Keratinocyte (primary cell): ENCODE data around the gene DCP1A. TPM values are rescaled to one million over a fixed set of nuclear protein-coding genes. Genes with fewer than 3 reads are reported as not detected.
"Not testable (repeated sequence)": the region's sequence is repeated elsewhere in the genome, so short reads cannot be mapped to it uniquely, and the experiment has no call there.

Experiments
- DNase-seq: peaks from one replicate; pipeline ENCODE4 v3.0.0-alpha.2; 2011; ENCODE audit warnings: low read depth, missing footprints, low spot score
- FAIRE-seq: peaks from 2 replicates; lab custom pipeline; 2011; peaks lifted over from hg19 to GRCh38; lab: Jason Lieb, UNC
- H2AFZ ChIP-seq: 2 replicates; pipeline ENCODE4 v1.6.0; 2012; ENCODE audit warnings: low read length, control low read depth, inconsistent platforms; ENCODE audit not compliant: control insufficient read depth
- H3K27ac ChIP-seq: 2 replicates; pipeline ENCODE4 v1.5.1; 2011; ENCODE audit warnings: low read length; ENCODE audit not compliant: control insufficient read depth, insufficient read depth
- H3K27me3 ChIP-seq: 3 replicates; pipeline ENCODE4 v1.6.0; 2011; ENCODE audit warnings: low read length; ENCODE audit not compliant: control insufficient read depth, insufficient read depth; ENCODE audit errors: extremely low read depth
- H3K36me3 ChIP-seq, 2 experiments: 2 replicates in 1 of 2; 3 replicates in 1 of 2; pipeline ENCODE4 v1.5.1; 2011; ENCODE audit warnings: low read length in 2 of 2, mild to moderate bottlenecking in 1 of 2; ENCODE audit not compliant: control insufficient read depth in 2 of 2, insufficient read depth in 2 of 2; ENCODE audit errors: extremely low read depth in 1 of 2
- H3K4me1 ChIP-seq: 3 replicates; pipeline ENCODE4 v1.5.1; 2011; ENCODE audit warnings: low read length; ENCODE audit not compliant: control insufficient read depth, insufficient read depth; ENCODE audit errors: extremely low read depth
- H3K4me2 ChIP-seq: 3 replicates; pipeline ENCODE4 v1.6.0; 2011; ENCODE audit warnings: low read depth, low read length; ENCODE audit not compliant: control insufficient read depth, insufficient read depth; ENCODE audit errors: extremely low read depth
- H3K4me3 ChIP-seq, 3 experiments: fragments of 200-600 bp in 1 of 3; sonication (generic) in 1 of 3; 2 replicates in 2 of 3; 3 replicates in 1 of 3; pipeline ENCODE4 v1.5.1; 2011 to 2016; ENCODE audit warnings: low read length in 3 of 3, mild to moderate bottlenecking in 3 of 3, control low read depth in 2 of 3, inconsistent platforms in 1 of 3, low read depth in 1 of 3, mixed read lengths in 1 of 3, mixed run types in 1 of 3, moderate library complexity in 1 of 3; ENCODE audit not compliant: control insufficient read depth in 2 of 3, insufficient read depth in 2 of 3; ENCODE audit errors: extremely low read depth in 1 of 3
- H3K79me2 ChIP-seq: 2 replicates; pipeline ENCODE4 v1.6.0; 2012; ENCODE audit warnings: low read length; ENCODE audit not compliant: control insufficient read depth, insufficient read depth
- H3K9ac ChIP-seq: 3 replicates; pipeline ENCODE4 v1.6.0; 2011; ENCODE audit warnings: low read length; ENCODE audit not compliant: control insufficient read depth, insufficient read depth; ENCODE audit errors: extremely low read depth
- H3K9me1 ChIP-seq: 3 replicates; pipeline ENCODE4 v1.6.0; 2011; ENCODE audit warnings: low read length; ENCODE audit not compliant: control insufficient read depth, insufficient read depth; ENCODE audit errors: extremely low read depth
- H3K9me3 ChIP-seq: 2 replicates; pipeline ENCODE4 v1.5.1; 2012; ENCODE audit warnings: low read depth, low read length; ENCODE audit not compliant: control insufficient read depth
- H4K20me1 ChIP-seq: 3 replicates; pipeline ENCODE4 v1.6.0; 2011; ENCODE audit warnings: low read length; ENCODE audit not compliant: control insufficient read depth, insufficient read depth; ENCODE audit errors: extremely low read depth
- CTCF ChIP-seq, 3 experiments: IDR thresholded peaks in 1 of 3; conservative IDR thresholded peaks in 1 of 3; optimal IDR thresholded peaks in 1 of 3; 2 replicates in 2 of 3; 3 replicates in 1 of 3; pipeline versions ENCODE3 to v1.5.1; 2011; ENCODE audit warnings: low read length in 3 of 3, mild to moderate bottlenecking in 3 of 3, moderate library complexity in 2 of 3, control low read depth in 1 of 3, inconsistent platforms in 1 of 3; ENCODE audit not compliant: insufficient read depth in 2 of 3; ENCODE audit errors: extremely low read depth in 1 of 3
- EZH2 ChIP-seq: IDR thresholded peaks from one replicate; pipeline ENCODE4 v1.6.1; 2012; ENCODE audit warnings: inconsistent platforms, mild to moderate bottlenecking, low read length, moderate library complexity
- dilution Hi-C: fragments of 300-500 bp; cut with MboI; formaldehyde crosslinking; loops from one replicate; pipeline ENCODE4 v1.7.0; 2020; ENCODE audit warnings: low sequenced_read_pairs; ENCODE audit not compliant: extremely low pct_ligation_motif_present
- polyA plus RNA-seq, 5 experiments: library from polyadenylated mRNA; depleted of rRNA in 3 of 5; stranded (reverse) in 3 of 5; stranded (forward) in 1 of 5; unstranded in 1 of 5; fragments of >200 nt; gene quantifications; 1 replicate in 1 of 5; 2 replicates in 3 of 5; 3 replicates in 1 of 5; pipeline versions ENCODE4 v1.2.1 to v1.2.3, GENCODE V29; 2011 to 2012; ENCODE audit warnings: missing spikeins in 2 of 5, low read depth in 1 of 5, low replicate concordance in 1 of 5

The DCP1A gene
- polyA plus RNA-seq, 1 donor (not counting 4 experiments of a cell fraction or from before 2014, with no cell fraction given), result 15.0 TPM

DNA sequence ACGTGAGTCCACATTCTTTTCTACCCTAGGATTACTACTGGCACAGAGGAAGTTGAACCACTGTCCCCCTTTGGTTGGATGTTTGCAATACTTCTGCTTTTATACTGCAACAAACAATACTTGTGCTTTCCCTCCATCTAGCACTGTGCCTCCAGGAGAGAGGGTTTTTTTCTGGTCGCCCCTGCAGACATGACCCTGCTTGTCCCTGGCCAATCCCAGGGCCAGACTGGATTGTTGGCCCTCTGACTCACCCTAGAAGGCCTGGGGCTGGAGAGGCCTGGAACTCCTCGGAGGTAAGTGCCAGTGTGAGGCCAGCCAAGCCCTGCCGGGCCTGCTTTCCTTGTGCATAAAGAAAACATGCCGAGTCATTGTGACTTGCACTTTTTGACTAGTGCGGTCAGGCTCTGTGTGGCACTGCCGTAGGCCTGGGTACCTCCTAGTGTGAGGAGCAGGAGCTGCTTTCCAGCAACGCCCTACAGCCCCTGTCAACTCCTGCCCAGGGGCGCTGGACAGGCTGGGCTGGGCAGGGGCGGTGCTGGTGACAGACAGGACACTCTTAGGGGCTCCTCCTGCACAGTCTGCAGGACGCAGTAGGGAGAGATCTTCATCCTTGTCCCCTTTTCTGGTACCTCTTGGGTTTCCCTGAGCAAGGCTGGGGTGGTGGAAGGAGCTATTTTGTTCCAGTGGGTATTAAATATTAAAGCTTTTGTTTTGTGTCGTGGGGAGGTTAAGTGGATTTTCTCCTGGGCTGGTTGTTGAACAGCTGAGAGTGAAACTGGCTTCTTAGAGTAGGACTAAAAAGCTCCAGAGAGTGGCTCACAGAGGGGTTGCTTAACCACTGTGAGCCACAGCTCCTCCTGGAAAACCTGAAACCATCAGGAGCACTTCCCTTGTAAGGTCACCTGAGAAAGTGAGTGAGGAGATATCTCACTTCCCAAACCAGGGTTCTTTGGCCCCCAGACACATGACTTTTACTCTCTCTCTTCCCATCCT lies 77.2 kb downstream of the DCP1A start:
- Histone ChIP-seq H4K20me1 (no peaks in the 10 kb centered on the region), H3K9me3 (no peaks in the 10 kb centered on the region), H3K27ac (peak overlapping the region; percentile 83), H3K9ac (peak overlapping the region; percentile 68), H3K36me3 (no peaks in the 10 kb centered on the region), H3K27me3 (no peaks in the 10 kb centered on the region), H2AFZ (peak overlapping the region; percentile 59), H3K4me2 (peak overlapping the region; percentile 76), H3K4me3 (peak overlapping the region in 2 of 3 experiments; percentile 6 to 26), H3K4me1 (peaks cover 25% of the 10 kb centered on the region), H3K9me1 (no peaks in the 10 kb centered on the region), H3K79me2 (no peaks in the 10 kb centered on the region)
- TF ChIP-seq EZH2, result no peak
- peak in 1 of 3 experiments; percentile 22 for TF ChIP-seq CTCF (optimal IDR thresholded peaks at IDR 0.05 in 1 of 3, IDR thresholded peaks at IDR 0.05 in 1 of 3, conservative IDR thresholded peaks at IDR 0.05 in 1 of 3; ENCODE audit: extremely low read depth in 1 of 3, insufficient read depth in 2 of 3, low read length in 3 of 3)
- peak; percentile 96 for FAIRE-seq
- dilution Hi-C loops, result no loop called here
- peak; percentile 99 for DNase-seq

- H3K79me2 ChIP-seq, H3K9ac ChIP-seq, H3K4me3 ChIP-seq, H3K9me3 ChIP-seq, H3K4me2 ChIP-seq, FAIRE-seq, H3K36me3 ChIP-seq, dilution Hi-C loops, H3K27me3 ChIP-seq, H3K9me1 ChIP-seq, DNase-seq, H4K20me1 ChIP-seq, H2AFZ ChIP-seq: not testable (repeated sequence)
- Histone ChIP-seq H3K27ac (peak overlapping the region; percentile 74), H3K4me1 (peaks cover 31% of the 10 kb centered on the region)
These were observed 78.2 kb downstream of the DCP1A start for GRCh38 chr3:53269193-53269592.
